Transverse colon (tissue), 4 donors: Measurements from ENCODE around the gene RBFOX1. TPM values are rescaled to one million over a fixed set of nuclear protein-coding genes. Genes with fewer than 3 reads are reported as not detected.

ENCODE experiments used
- DNase-seq: peaks from one replicate; pipeline ENCODE4 v3.0.0-alpha.2; 2019
- H3K27ac ChIP-seq, 4 donors: fragments of 200-600 bp; sonication (generic); 2 replicates each; pipeline ENCODE4 v1.5.1; 2016 to 2018; ENCODE audit warnings: inconsistent platforms in 4 of 4
- H3K27me3 ChIP-seq: fragments of 200-600 bp; sonication (generic); 2 replicates; pipeline ENCODE4 v1.5.1; 2017; ENCODE audit warnings: inconsistent platforms
- H3K36me3 ChIP-seq, 4 donors: fragments of 200-600 bp; sonication (generic); 2 replicates each; pipeline ENCODE4 v1.5.1; 2017 to 2019; ENCODE audit warnings: inconsistent platforms in 4 of 4
- H3K4me1 ChIP-seq, 4 donors: fragments of 200-600 bp; sonication (generic); 2 replicates each; pipeline ENCODE4 v1.5.1; 2017 to 2020; ENCODE audit warnings: inconsistent platforms in 4 of 4
- H3K4me3 ChIP-seq, 4 donors: fragments of 200-600 bp; sonication (generic); 1 replicate in 1 of 4; 2 replicates in 3 of 4; pipeline versions ENCODE4 v1.5.1 to v1.6.1; 2017 to 2019; ENCODE audit warnings: inconsistent platforms in 4 of 4
- H3K9me3 ChIP-seq, 2 donors: fragments of 200-600 bp; sonication (generic); 2 replicates each; pipeline ENCODE4 v1.5.1; 2017 to 2019; ENCODE audit warnings: inconsistent platforms in 2 of 2
- CTCF ChIP-seq, 5 experiments: fragments of 200-600 bp in 3 of 5; fragments of 450-650 bp in 2 of 5; sonication (generic) in 3 of 5; IDR thresholded peaks; 1 replicate in 2 of 5; 2 replicates in 3 of 5; pipeline ENCODE4 v1.5.1; 2016 to 2017; ENCODE audit warnings: antibody characterized with exemption in 5 of 5, inconsistent platforms in 3 of 5, mild to moderate bottlenecking in 2 of 5, moderate library complexity in 1 of 5
- EP300 ChIP-seq: sonication (generic); formaldehyde crosslinking; IDR thresholded peaks from one replicate; pipeline ENCODE4 v1.6.1; 2017; ENCODE audit warnings: antibody characterized with exemption, low read depth
- POLR2A ChIP-seq: fragments of 450-650 bp; IDR thresholded peaks from one replicate; pipeline ENCODE4 v1.6.1; 2016; ENCODE audit warnings: antibody characterized with exemption, mild to moderate bottlenecking, moderate library complexity
- POLR2AphosphoS5 ChIP-seq, 3 donors: sonication (generic); formaldehyde crosslinking; IDR thresholded peaks; one replicate each; pipeline ENCODE4 v1.6.1; 2016; ENCODE audit warnings: antibody characterized with exemption in 3 of 3
- WGBS, 2 donors: methylation state at CpG; one replicate each; pipeline ENCODE4 v1.1.5; 2018; ENCODE audit warnings: low coverage in 1 of 2; 5-methylcytosine and 5-hydroxymethylcytosine counted together
- in situ Hi-C, 4 donors: fragments of 200-750 bp; cut with MboI; loops; one replicate each; pipeline versions ENCODE4 v1.15.0 to v1.15.1; 2017; ENCODE audit warnings: low sequenced_read_pairs in 3 of 4, low pct_ligation_motif_present in 1 of 4, low pct_unique_long_range_greater_than_20kb in 1 of 4
- intact Hi-C: fragments of 100-400 bp; cut with DNase I; formaldehyde crosslinking; loops from one replicate; pipeline ENCODE4 v1.15.1; 2023; ENCODE audit warnings: low total_unique reads
- total RNA-seq, 4 donors: library from RNA; depleted of rRNA; stranded (reverse); fragments of >200 nt; gene quantifications; one replicate each; pipeline ENCODE4 v1.1.0, GENCODE V29; 2016

RBFOX1 gene
- total RNA-seq, 4 donors from 2014 or later: 2.3 to 8.2 (median 3.2) TPM

DNA sequence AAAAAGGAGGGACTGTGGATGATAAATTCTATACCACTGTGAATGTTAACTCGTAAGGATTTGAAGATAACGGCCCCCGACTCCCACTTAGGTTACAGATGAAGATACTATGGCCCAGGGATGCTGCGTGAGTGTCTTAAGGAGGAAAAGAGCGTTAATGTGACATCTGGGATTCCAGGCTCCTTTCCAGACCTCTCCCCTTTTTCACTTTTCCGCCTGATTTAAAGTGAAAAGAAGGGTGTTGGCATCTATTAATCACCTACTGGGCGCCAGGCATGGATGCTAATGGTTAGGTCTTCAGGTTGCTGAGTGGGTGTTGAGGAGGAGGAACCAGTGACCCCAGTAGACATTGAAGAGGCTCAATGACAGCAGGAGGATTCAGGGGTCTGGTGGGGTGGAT lies 117.8 kb downstream of the RBFOX1 start:
- Histone ChIP-seq H3K4me1 (no peaks in the 10 kb centered on the region), H3K4me3 (no peak overlapping the region), H3K27me3 (no peaks in the 10 kb centered on the region), H3K36me3 (no peaks in the 10 kb centered on the region), H3K27ac (no peak overlapping the region), H3K9me3 (no peaks in the 10 kb centered on the region)
- 72 to 84% methylated on average over 4 to 7 of the region's 7 CpGs for WGBS, 2 donors
- DNase-seq: no peak
- intact Hi-C loops (no loop called here), in situ Hi-C loops (no loop called here)
- TF ChIP-seq EP300 (no peak), CTCF (IDR thresholded peaks at IDR 0.05) (no peak), POLR2A (no peak), POLR2AphosphoS5 (IDR thresholded peaks at IDR 0.05) (no peak)

GRCh38 chr16:7452090-7452489 lies 119.4 kb downstream of the RBFOX1 start:
- H3K4me3 ChIP-seq: no peak overlapping the region
- WGBS, 2 donors: 78 to 80% methylated on average over 3 to 6 of the region's 6 CpGs
- TF ChIP-seq POLR2A (no peak), EP300 (no peak)
- H3K27ac ChIP-seq: no peak overlapping the region
- intact Hi-C loops: no loop called here
- in situ Hi-C loops: no loop called here
- DNase-seq: no peak
- no peaks in the 10 kb centered on the region for H3K9me3 ChIP-seq
- H3K27me3 ChIP-seq: no peaks in the 10 kb centered on the region
- H3K4me1 ChIP-seq: no peaks in the 10 kb centered on the region
- no peaks in the 10 kb centered on the region for H3K36me3 ChIP-seq

- no peak for TF ChIP-seq EP300
- TF ChIP-seq POLR2AphosphoS5 (IDR thresholded peaks at IDR 0.05): no peak
- TF ChIP-seq POLR2A: no peak
- no peak for TF ChIP-seq CTCF (IDR thresholded peaks at IDR 0.05)
- H3K27me3 ChIP-seq: no peaks in the 10 kb centered on the region
- intact Hi-C loops: no loop called here
These were observed 123.6 kb downstream of the RBFOX1 start for GRCh38 chr16:7456211-7456610.

GRCh38 chr16:7458144-7458543 lies 125.5 kb downstream of the RBFOX1 start:
- no peaks in the 10 kb centered on the region for H3K36me3 ChIP-seq
- intact Hi-C loops: no loop called here
- H3K27me3 ChIP-seq: no peaks in the 10 kb centered on the region
- no peak for TF ChIP-seq CTCF (IDR thresholded peaks at IDR 0.05)
- TF ChIP-seq POLR2A: no peak
- no peak for TF ChIP-seq POLR2AphosphoS5 (IDR thresholded peaks at IDR 0.05)
- no peaks in the 10 kb centered on the region for H3K4me1 ChIP-seq
- WGBS, 2 donors: 51 to 74% methylated on average over 2 to 3 of the region's 3 CpGs
- H3K4me3 ChIP-seq: no peak overlapping the region
- H3K27ac ChIP-seq: no peak overlapping the region
- in situ Hi-C loops: no loop called here
- DNase-seq: no peak
- H3K9me3 ChIP-seq: no peaks in the 10 kb centered on the region

More at GRCh38 chr16:7456211-7456610, 123.6 kb downstream of the RBFOX1 start:
- H3K27ac ChIP-seq: no peak overlapping the region
- no peak overlapping the region for H3K4me3 ChIP-seq
- no peaks in the 10 kb centered on the region for H3K4me1 ChIP-seq
- in situ Hi-C loops: no loop called here
- no peak for DNase-seq
- WGBS, 2 donors: 26 to 36% methylated on average over 4 to 5 of the region's 5 CpGs
- no peaks in the 10 kb centered on the region for H3K36me3 ChIP-seq
- no peaks in the 10 kb centered on the region for H3K9me3 ChIP-seq

DNA sequence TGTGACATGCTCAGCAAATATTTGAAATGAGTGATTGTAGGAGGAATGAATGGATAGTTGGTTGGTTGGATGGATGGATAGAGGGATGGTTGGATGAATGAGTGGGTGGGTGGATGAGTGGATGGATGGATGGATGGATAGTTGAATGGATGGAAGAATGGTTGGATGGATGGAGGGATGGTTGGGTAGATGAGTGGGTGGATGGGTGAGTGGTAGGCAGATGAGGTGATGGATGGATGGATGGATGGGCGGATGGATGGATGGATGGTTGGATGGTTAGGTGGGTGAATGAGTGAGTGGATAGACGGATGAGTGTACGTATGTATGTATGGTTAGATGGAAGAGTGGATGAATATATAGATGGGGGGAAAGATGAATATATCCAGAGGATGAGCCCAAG lies 137.7 kb downstream of the RBFOX1 start:
- TF ChIP-seq POLR2AphosphoS5 (IDR thresholded peaks at IDR 0.05) (no peak), CTCF (IDR thresholded peaks at IDR 0.05) (no peak), POLR2A (no peak), EP300 (no peak)
- in situ Hi-C loops (no loop called here), intact Hi-C loops (no loop called here)
- Histone ChIP-seq H3K4me3 (no peak overlapping the region), H3K36me3 (no peaks in the 10 kb centered on the region), H3K9me3 (no peaks in the 10 kb centered on the region), H3K27me3 (no peaks in the 10 kb centered on the region), H3K27ac (no peak overlapping the region), H3K4me1 (no peaks in the 10 kb centered on the region)
- no peak for DNase-seq
- WGBS, 2 donors: 83 to 100% methylated on average over 3 of the region's 3 CpGs
